ENCODE measurements around the gene PTK6.

Gene PTK6

GRCh38 chr20:63521602-63522001 is 15.6 kb downstream of the PTK6 start:
- DNase-seq (ENCODE audit: low read depth): no peak
- peak overlapping the region; percentile 90 for H3K4me3 ChIP-seq (ENCODE audit: control insufficient read depth, low read depth, low read length)
- TF ChIP-seq CTCF (IDR thresholded peaks at IDR 0.05; ENCODE audit: control insufficient read depth, insufficient read depth, low read depth, low read length, missing control alignments): no peak

DNA sequence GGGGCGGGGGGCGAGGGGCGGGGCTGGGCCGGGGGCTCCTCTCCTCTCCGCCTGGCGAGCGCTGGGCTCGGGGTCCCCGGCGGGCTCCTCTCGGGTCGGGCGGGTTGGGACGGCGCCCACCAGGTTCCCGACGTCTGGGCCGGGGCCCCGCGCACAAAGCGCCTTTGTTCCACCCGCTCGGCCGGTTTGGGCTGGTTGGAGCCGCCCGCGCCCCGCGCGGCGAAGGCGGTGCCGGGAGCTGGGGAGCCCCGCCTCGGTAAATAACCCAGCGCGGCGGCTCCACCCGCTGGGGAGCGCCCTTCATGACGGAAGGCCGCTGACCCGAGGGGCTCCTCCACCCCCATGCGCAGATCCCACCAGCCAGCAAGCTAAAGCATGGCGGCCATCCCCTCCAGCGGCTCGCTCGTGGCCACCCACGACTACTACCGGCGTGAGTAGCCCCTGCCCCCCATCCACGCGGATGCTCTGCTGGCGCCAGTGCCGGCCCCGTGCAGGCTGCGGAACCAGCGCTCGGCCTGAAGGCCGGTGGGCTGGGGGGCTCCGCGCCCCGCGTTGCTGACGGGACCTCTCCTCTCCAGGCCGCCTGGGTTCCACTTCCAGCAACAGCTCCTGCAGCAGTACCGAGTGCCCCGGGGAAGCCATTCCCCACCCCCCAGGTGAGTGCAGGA is 16.1 kb downstream of the PTK6 start:
- DNase-seq (ENCODE audit: low read depth): no peak
- peak overlapping the region; percentile 90 for H3K4me3 ChIP-seq (ENCODE audit: control insufficient read depth, low read depth, low read length)
- no peak for TF ChIP-seq CTCF (IDR thresholded peaks at IDR 0.05; ENCODE audit: control insufficient read depth, insufficient read depth, low read depth, low read length, missing control alignments)

- peak within 1 kb of the TSS; percentile 90 for H3K4me3 ChIP-seq (ENCODE audit: control insufficient read depth, low read depth, low read length)
- no peak for DNase-seq (ENCODE audit: low read depth)
These were observed 16.7 kb downstream of the PTK6 start, which contains the start of gene PPDPF for GRCh38 chr20:63520504-63520933. Gene PPDPF, plus strand, starts transcription at chr20:63520765. Its CDS starts 544 bp downstream, at chr20:63521309.

DNA sequence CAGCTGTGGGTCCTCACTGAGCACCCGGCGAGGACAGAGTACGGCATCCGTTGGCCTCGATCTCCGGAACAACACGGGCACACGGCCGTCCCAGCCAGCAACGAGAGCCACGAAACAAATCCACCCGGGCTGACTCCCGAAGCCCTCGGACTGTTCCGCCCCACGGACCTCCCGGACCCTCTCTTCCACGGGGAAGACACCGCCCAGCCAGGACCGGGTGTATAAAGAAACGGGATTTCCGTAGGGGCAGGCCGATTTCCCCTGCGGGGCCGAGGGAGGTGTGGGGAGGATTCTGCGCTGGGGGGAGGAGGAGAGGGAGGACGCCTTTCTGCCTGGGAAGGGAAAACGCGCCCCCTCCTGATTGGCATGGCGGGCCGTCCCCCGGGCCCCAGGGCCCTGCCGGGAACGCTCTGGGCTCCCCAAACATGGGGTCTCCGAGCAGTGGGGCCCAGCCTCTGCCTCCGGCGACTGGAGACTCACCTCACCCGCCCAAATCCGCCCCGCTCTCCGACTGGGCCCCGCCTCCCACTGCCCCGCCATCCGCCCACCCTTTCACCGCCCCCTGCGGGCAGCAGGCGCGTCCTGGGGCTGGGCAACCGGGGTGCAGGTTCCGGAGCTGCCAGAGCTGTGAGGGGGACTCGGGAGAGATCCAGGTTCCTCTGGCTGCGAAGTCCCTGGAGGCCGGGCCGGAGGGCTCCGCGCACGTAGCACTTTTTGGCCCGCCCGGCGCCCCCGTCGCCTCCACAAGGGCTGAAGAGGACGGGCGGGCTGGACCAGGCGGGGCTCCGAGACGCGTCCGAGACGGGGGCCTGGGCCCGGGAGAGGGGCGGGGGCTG is 17.3 kb downstream of the PTK6 start:
- TF ChIP-seq CTCF (IDR thresholded peaks at IDR 0.05; ENCODE audit: control insufficient read depth, insufficient read depth, low read depth, low read length, missing control alignments): peak; percentile 21
- peak overlapping the region; percentile 76 for H3K4me3 ChIP-seq (ENCODE audit: control insufficient read depth, low read depth, low read length)
- DNase-seq (ENCODE audit: low read depth): no peak

More at GRCh38 chr20:63520504-63520933, 16.7 kb downstream of the PTK6 start, which contains the start of gene PPDPF:
- TF ChIP-seq CTCF (IDR thresholded peaks at IDR 0.05; ENCODE audit: control insufficient read depth, insufficient read depth, low read depth, low read length, missing control alignments): no peak

DNA sequence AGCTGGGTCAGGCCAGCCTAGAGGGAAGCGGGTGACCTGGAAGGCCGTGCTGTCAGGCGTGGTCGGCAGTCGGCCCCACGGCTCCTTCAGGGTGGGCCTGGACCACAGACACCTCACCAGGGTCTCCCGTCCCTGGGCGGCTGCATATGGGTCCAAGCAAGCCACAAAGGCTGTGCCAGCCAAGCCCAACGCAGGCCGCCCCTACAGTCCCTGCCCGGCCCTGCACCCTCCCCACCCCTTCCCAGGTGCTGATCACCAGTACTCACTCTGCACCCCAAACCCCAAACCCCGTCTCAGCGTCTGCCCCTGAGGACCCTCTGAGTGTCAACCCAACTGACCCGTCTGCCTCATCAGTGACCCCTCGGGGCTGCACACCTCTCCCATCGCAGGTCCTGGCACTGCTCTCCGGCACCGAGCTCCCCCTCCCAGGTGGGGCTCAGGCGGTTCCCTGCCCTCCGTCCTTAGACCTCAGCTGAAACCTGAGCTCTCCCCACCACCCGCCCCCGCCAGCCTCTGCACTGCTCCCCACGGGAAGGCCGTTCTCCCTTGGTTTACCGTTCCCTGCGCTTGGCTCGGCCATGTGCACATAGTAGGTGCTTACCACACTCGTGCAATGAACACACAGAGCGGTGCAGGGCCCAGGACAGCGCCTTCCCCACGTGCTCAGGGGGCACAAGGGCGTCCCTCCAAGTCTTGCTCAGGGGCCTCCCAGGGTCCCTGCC is 18.1 kb downstream of the PTK6 start:
- peak overlapping the region; percentile 76 for H3K4me3 ChIP-seq (ENCODE audit: control insufficient read depth, low read depth, low read length)
- no peak for DNase-seq (ENCODE audit: low read depth)

More for the DNA sequence above, 18.1 kb downstream of the PTK6 start:
- TF ChIP-seq CTCF (IDR thresholded peaks at IDR 0.05; ENCODE audit: control insufficient read depth, insufficient read depth, low read depth, low read length, missing control alignments): no peak
